Measurements from ENCODE around the gene NXT1.

The NXT1 gene

GRCh38 chr20:23361476-23362391 is 11.1 kb downstream of the NXT1 start, which contains the start of gene GZF1:
Gene GZF1, plus strand, starts transcription at chr20:23362182. Its CDS starts 2,202 bp downstream, at chr20:23364384.
- peak; percentile 78 to 88 for DNase-seq

GRCh38 chr20:23362392-23363256 is 12.0 kb downstream of the NXT1 start:
- no peak for DNase-seq

- no peak for DNase-seq
These were observed 12.7 kb downstream of the NXT1 start for GRCh38 chr20:23363257-23363649.

DNA sequence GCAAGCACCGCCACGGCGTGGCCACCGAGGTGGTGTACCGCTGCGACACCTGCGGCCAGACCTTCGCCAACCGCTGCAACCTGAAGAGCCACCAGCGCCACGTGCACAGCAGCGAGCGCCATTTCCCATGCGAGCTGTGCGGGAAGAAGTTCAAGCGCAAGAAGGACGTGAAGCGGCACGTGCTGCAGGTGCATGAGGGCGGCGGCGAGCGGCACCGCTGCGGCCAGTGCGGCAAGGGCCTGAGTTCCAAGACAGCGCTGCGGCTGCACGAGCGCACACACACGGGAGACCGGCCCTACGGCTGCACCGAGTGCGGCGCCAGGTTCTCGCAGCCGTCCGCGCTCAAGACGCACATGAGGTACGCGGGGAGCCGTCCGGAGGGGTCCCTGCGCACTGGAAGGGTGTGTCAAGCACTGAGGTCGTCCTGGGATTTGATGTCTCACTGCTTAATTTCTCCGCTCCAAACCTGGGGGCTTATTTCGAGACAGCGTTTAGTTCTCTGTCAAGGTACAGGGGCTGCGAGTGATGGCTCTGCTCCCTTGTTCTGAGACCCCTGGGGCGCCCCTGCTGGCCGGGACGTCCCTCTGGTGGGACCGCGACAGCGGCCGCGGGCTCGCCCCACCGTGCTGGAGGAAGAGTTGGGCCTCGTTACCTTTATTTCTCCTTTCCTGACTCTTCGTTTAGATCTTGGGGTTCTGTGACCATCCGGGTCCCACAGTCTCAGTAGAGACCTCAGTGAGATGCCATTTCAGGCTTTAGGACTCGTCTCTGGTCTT is 15.0 kb downstream of the NXT1 start:
- no peak for DNase-seq

DNA sequence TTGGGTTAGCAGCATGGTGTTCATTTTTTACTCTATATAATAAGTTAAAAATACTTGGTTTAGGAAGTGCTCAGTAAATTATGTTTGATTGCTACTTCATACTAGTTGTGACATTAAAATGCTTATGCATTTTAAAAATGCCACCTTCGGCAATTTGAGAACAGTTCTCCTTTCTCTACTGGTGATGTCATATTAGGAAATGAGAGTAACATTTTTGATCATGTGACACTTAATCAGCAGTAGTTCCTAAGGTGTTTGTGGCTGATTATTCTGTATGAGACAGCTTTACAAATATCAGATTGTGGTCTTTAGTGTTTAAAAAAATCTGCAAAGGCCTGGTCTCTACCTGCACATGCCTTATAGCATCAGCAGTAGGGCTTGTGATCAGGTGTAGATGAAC is 15.8 kb downstream of the NXT1 start:
- no peak for DNase-seq

DNA sequence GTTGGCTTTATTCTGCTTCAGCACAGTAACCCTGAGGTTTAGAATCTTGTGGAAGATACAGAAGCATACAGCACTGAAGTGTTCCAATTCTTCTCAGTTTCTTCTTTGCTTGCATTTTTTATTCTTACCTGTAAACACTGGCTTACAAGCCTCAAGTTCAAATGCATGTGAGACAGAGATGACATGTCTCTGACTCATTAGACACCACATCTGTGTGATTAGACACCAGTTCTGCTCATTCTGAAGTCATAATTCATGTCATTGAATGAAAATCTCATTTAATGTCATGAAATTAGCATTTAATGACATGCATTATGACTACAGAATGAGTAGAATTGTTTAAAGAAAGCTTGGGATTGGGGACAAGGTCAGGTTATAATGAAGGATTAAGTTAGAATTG is 17.2 kb downstream of the NXT1 start:
- DNase-seq = no peak

GRCh38 chr20:23368316-23369071 is 17.9 kb downstream of the NXT1 start:
- no peak for DNase-seq

- DNase-seq = no peak
These were observed 18.7 kb downstream of the NXT1 start for GRCh38 chr20:23369072-23369823.

GRCh38 chr20:23370274-23370673 is 19.7 kb downstream of the NXT1 start:
- no peak for DNase-seq

DNA sequence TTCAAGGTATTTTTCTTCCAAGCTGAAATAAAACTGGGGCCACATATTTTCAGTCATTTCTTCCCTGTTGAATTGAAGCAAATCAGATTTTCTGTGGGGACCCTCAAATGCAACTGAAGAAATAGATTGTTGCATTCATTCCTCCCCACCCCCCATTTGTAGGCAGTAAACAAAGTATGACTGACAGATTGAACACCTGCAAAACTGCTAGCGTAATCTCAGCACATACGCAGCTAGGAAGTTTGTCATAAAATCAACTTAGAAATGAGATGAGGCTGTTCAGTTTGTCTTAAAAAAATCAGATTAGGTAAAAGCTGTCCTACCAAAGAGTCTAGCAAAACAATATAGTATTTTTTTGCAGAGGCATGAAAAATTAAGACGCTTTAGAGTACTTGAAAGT is 20.3 kb downstream of the NXT1 start:
- DNase-seq = no peak

- no peak for DNase-seq
These were observed 20.9 kb downstream of the NXT1 start for GRCh38 chr20:23371496-23371895.

GRCh38 chr20:23374441-23374840 is 23.9 kb downstream of the NXT1 start:
- DNase-seq = no peak

GRCh38 chr20:23375827-23376226 is 25.2 kb downstream of the NXT1 start:
- no peak for DNase-seq

GRCh38 chr20:23379772-23380171 is 29.2 kb downstream of the NXT1 start:
- DNase-seq = no peak

- no peak for DNase-seq
These were observed 31.3 kb downstream of the NXT1 start for GRCh38 chr20:23381876-23382275.

DNA sequence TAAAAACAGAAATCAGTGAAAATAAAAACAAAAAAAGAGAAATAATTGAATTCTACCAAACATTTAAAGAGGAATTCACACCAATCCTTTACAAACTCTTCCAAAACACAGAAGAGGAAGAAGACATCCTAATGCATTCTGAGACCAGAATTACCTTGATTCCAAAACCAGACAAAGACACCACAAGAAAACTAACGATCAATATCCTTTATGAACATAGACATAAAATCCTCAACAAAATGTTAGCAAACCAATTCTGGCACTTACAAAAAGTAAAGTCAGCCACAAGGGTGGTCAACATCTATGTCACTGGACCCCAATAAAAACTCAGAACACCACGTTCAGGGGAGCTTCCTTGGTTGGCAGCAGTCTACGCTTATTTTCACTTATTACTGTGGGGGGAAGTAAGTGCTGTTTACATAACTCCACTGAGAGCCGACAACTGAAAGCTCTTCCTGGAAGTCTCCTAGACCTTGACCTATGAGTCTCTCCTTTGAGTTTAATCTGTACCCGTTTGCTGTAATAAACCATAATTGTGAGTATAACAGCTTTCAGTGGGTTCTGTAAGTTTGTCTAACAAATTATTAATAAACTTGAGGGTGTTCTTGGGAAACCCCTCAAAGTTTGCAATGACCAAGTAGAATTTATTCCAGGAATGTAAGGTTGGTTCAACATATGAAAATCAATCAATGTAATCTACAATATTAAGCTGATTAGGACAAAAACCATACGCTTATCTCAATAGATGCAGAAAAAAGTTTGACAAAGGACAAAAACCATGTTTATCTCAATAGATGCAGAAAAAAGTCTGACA is 35.9 kb downstream of the NXT1 start:
- no peak for DNase-seq

DNA sequence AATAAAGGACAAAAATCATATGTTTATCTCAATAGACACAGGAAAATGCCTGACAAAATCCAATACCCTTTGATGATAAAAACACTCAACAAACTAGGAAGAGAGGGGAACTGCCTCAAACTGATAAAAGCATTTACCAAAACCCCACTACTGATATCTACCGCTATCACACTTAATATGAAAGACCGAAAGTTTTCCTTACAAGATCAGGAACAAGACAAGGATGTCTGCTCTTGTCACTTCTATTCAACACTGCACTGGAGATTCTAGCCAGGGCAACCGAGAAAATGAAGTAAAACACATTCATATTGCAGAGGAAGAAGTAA is 36.5 kb downstream of the NXT1 start:
- no peak for DNase-seq

GRCh38 chr20:23390091-23390774 is 39.6 kb downstream of the NXT1 start:
- no peak for DNase-seq

DNA sequence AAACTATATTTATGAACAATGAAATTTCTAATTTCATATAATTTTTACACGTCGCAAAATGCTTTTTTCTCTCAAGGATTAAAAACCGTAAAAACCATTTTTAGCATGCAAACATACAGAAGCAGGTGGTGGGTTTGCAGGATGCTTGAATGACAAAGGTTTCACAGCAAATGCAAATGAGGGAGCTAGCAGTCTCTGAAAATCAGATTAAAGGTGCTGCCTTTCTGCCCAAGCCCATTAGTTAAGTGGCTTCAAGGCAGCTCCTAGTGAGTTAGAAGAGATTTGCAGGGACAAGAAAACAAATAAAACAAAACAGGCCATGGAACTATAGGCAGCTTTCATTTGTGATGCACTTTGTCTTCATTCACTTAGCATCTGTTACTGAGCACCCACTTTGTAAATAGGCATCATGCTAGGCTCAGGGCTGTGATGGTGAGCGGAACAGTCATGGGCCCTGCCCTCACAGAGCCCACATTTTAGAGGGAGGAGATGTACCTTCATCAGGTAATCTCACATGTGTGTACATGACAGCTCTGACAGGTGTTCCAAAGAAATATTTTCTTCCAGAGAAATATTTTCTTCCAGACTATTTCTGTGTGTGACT is 41.2 kb downstream of the NXT1 start:
- no peak for DNase-seq

Measured in NCI-H187 (cell line).